Smooth muscle cell (in vitro differentiated cells): Measurements from ENCODE around the gene HHLA2. TPM values are rescaled to one million over a fixed set of nuclear protein-coding genes. Genes with fewer than 3 reads are reported as not detected.

Source experiments
- DNase-seq: peaks from one replicate; lab custom pipeline; 2025; ENCODE audit not compliant: unreplicated experiment; lab: John Stamatoyannopoulos, UW
- H2AFZ ChIP-seq: fragments of 200-600 bp; sonication (generic); 2 replicates; pipeline ENCODE4 v1.6.0; 2016; ENCODE audit warnings: antibody characterized with exemption, low read depth, mild to moderate bottlenecking
- H3F3A ChIP-seq: fragments of 200-600 bp; sonication (generic); 2 replicates; pipeline ENCODE4 v1.6.0; 2017; ENCODE audit warnings: antibody characterized with exemption, low read depth
- H3K27ac ChIP-seq: fragments of 200-600 bp; sonication (generic); 2 replicates; pipeline ENCODE4 v1.5.1; 2016; ENCODE audit warnings: low read depth, mild to moderate bottlenecking
- H3K27me3 ChIP-seq: fragments of 200-600 bp; sonication (generic); 2 replicates; pipeline ENCODE4 v1.6.1; 2016; ENCODE audit warnings: low read depth, mild to moderate bottlenecking
- H3K36me3 ChIP-seq: fragments of 200-600 bp; sonication (generic); 2 replicates; pipeline ENCODE4 v1.5.1; 2016; ENCODE audit warnings: low read depth
- H3K4me1 ChIP-seq: fragments of 200-600 bp; sonication (generic); 2 replicates; pipeline ENCODE4 v1.5.1; 2016; ENCODE audit warnings: low read depth
- H3K4me2 ChIP-seq: fragments of 200-600 bp; sonication (generic); 2 replicates; pipeline ENCODE4 v1.6.0; 2016; ENCODE audit warnings: mild to moderate bottlenecking
- H3K4me3 ChIP-seq: fragments of 200-600 bp; sonication (generic); 2 replicates; pipeline ENCODE4 v1.5.1; 2016; ENCODE audit warnings: mild to moderate bottlenecking
- H3K79me2 ChIP-seq: fragments of 200-600 bp; sonication (generic); 2 replicates; pipeline ENCODE4 v1.6.0; 2016; ENCODE audit warnings: low read depth, mild to moderate bottlenecking
- H3K9ac ChIP-seq: fragments of 200-600 bp; sonication (generic); 2 replicates; pipeline ENCODE4 v1.6.0; 2016; ENCODE audit warnings: low read depth
- H3K9me3 ChIP-seq: fragments of 200-600 bp; sonication (generic); replicated peaks from 2 replicates; pipeline ENCODE4 v1.5.1; 2016; ENCODE audit warnings: low read depth
- H4K20me1 ChIP-seq: fragments of 200-600 bp; sonication (generic); 2 replicates; pipeline ENCODE4 v1.6.0; 2016; ENCODE audit warnings: low read depth
- CTCF ChIP-seq: fragments of 200-600 bp; sonication (generic); IDR thresholded peaks from 2 replicates; pipeline ENCODE4 v1.5.1; 2017; ENCODE audit warnings: borderline replicate concordance, mild to moderate bottlenecking, antibody characterized with exemption; ENCODE audit not compliant: insufficient read depth, poor library complexity, severe bottlenecking
- WGBS: methylation state at CpG from one replicate; pipeline ENCODE4 v1.1.7; 2016; ENCODE audit warnings: low lambda C conversion rate; 5-methylcytosine and 5-hydroxymethylcytosine counted together
- polyA plus RNA-seq: library from polyadenylated mRNA; unstranded; fragments of >200 nt; fragmentation: Nextera tagmentation; extraction: Ambion mirVana; gene quantifications from 2 replicates; pipeline ENCODE4 v1.2.1, GENCODE V29; 2016
- total RNA-seq: library from RNA; depleted of rRNA; stranded (reverse); fragments of >200 nt; gene quantifications from 2 replicates; pipeline ENCODE4 v1.2.3, GENCODE V29; 2014

The HHLA2 gene
- total and polyA plus RNA-seq, 2 experiments from 2014 or later: not detected

GRCh38 chr3:108280476-108280875 lies 15.9 kb upstream of the HHLA2 start:
- Histone ChIP-seq H3K79me2 (no peaks in the 10 kb centered on the region), H4K20me1 (no peaks in the 10 kb centered on the region), H3K27me3 (no peaks in the 10 kb centered on the region), H3K4me1 (no peaks in the 10 kb centered on the region), H3K9me3 (peaks cover 9% of the 10 kb centered on the region), H3F3A (no peaks in the 10 kb centered on the region), H2AFZ (no peak overlapping the region), H3K4me3 (no peak overlapping the region), H3K4me2 (no peak overlapping the region), H3K27ac (no peak overlapping the region), H3K36me3 (no peaks in the 10 kb centered on the region), H3K9ac (no peak overlapping the region)
- TF ChIP-seq CTCF: no peak
- DNase-seq: no peak

GRCh38 chr3:108281670-108282069 lies 14.7 kb upstream of the HHLA2 start:
- no peaks in the 10 kb centered on the region for H3K79me2 ChIP-seq
- TF ChIP-seq CTCF: no peak
- no peak overlapping the region for H3K4me2 ChIP-seq
- no peak overlapping the region for H3K27ac ChIP-seq
- peaks cover 9% of the 10 kb centered on the region for H3K9me3 ChIP-seq
- no peak overlapping the region for H3K4me3 ChIP-seq
- DNase-seq: no peak
- H4K20me1 ChIP-seq: no peaks in the 10 kb centered on the region
- no peaks in the 10 kb centered on the region for H3K4me1 ChIP-seq
- no peaks in the 10 kb centered on the region for H3K27me3 ChIP-seq
- H3K9ac ChIP-seq: no peak overlapping the region
- H3K36me3 ChIP-seq: no peaks in the 10 kb centered on the region
- no peaks in the 10 kb centered on the region for H3F3A ChIP-seq
- no peak overlapping the region for H2AFZ ChIP-seq

- no peaks in the 10 kb centered on the region for H3F3A ChIP-seq
- no peaks in the 10 kb centered on the region for H3K27me3 ChIP-seq
- H3K9ac ChIP-seq: no peak overlapping the region
- H3K9me3 ChIP-seq: peaks cover 9% of the 10 kb centered on the region
- H2AFZ ChIP-seq: no peak overlapping the region
- no peaks in the 10 kb centered on the region for H3K79me2 ChIP-seq
- H3K4me2 ChIP-seq: no peak overlapping the region
- TF ChIP-seq CTCF: no peak
- H3K27ac ChIP-seq: no peak overlapping the region
- WGBS: 84% methylated on average over 1 of the region's 1 CpG
- no peaks in the 10 kb centered on the region for H4K20me1 ChIP-seq
- H3K4me1 ChIP-seq: no peaks in the 10 kb centered on the region
- no peak overlapping the region for H3K4me3 ChIP-seq
- no peaks in the 10 kb centered on the region for H3K36me3 ChIP-seq
- no peak for DNase-seq
Observed at GRCh38 chr3:108283006-108283405, 13.3 kb upstream of the HHLA2 start.

GRCh38 chr3:108283989-108284388 lies 12.4 kb upstream of the HHLA2 start:
- no peak for DNase-seq
- 71% methylated on average over 2 of the region's 2 CpGs for WGBS
- H4K20me1 ChIP-seq: no peaks in the 10 kb centered on the region
- peaks cover 1% of the 10 kb centered on the region for H3K9me3 ChIP-seq
- H3K9ac ChIP-seq: no peak overlapping the region
- no peaks in the 10 kb centered on the region for H3K27me3 ChIP-seq
- H3K27ac ChIP-seq: no peak overlapping the region
- no peaks in the 10 kb centered on the region for H3K79me2 ChIP-seq
- no peak overlapping the region for H3K4me2 ChIP-seq
- H3K36me3 ChIP-seq: no peaks in the 10 kb centered on the region
- H3K4me3 ChIP-seq: no peak overlapping the region
- H3K4me1 ChIP-seq: no peaks in the 10 kb centered on the region
- no peak for TF ChIP-seq CTCF
- H2AFZ ChIP-seq: no peak overlapping the region
- H3F3A ChIP-seq: no peaks in the 10 kb centered on the region
